ENCODE data around the gene FCN1. TPM values are rescaled to one million over a fixed set of nuclear protein-coding genes. Genes with fewer than 3 reads are reported as not detected.

FCN1 gene
- total RNA-seq, 2 donors from 2014 or later, result not detected

GRCh38 chr9:134946663-134947062 lies 29.0 kb upstream of the FCN1 start:
- no peak for ATAC-seq (replicated peaks in 1 of 2)
- DNase-seq, result no peak
- Mint-ChIP-seq H3K27me3 (ENCODE audit: low read depth) (no peaks in the 10 kb centered on the region), H3K9me3 (no peaks in the 10 kb centered on the region), H3K4me1 (ENCODE audit: low read depth) (no peaks in the 10 kb centered on the region), H3K36me3 (ENCODE audit: insufficient read depth in 2 of 2) (no peaks in the 10 kb centered on the region), H3K4me3 (no peak overlapping the region), H3K27ac (no peak overlapping the region)

- no peaks in the 10 kb centered on the region for H3K9me3 Mint-ChIP-seq
- ATAC-seq (replicated peaks in 1 of 2) (no peak), DNase-seq (no peak)
- H3K4me1 Mint-ChIP-seq (ENCODE audit: low read depth), result no peaks in the 10 kb centered on the region
- no peaks in the 10 kb centered on the region for H3K27me3 Mint-ChIP-seq (ENCODE audit: low read depth)
- H3K4me3 Mint-ChIP-seq, result no peak overlapping the region
- H3K27ac Mint-ChIP-seq, result no peak overlapping the region
- H3K36me3 Mint-ChIP-seq (ENCODE audit: insufficient read depth in 2 of 2), result no peaks in the 10 kb centered on the region
These were observed 28.0 kb upstream of the FCN1 start for GRCh38 chr9:134945509-134946275.

GRCh38 chr9:134944916-134945315 lies 27.2 kb upstream of the FCN1 start:
- Mint-ChIP-seq H3K9me3 (no peaks in the 10 kb centered on the region), H3K27ac (no peak overlapping the region), H3K4me3 (no peak overlapping the region), H3K27me3 (ENCODE audit: low read depth) (no peaks in the 10 kb centered on the region), H3K4me1 (ENCODE audit: low read depth) (no peaks in the 10 kb centered on the region), H3K36me3 (ENCODE audit: insufficient read depth in 2 of 2) (no peaks in the 10 kb centered on the region)
- no peak for DNase-seq
- no peak for ATAC-seq (replicated peaks in 1 of 2)

- no peak for DNase-seq
- Mint-ChIP-seq H3K4me3 (no peak overlapping the region), H3K4me1 (ENCODE audit: low read depth) (no peaks in the 10 kb centered on the region), H3K9me3 (no peaks in the 10 kb centered on the region), H3K36me3 (ENCODE audit: insufficient read depth in 2 of 2) (no peaks in the 10 kb centered on the region), H3K27ac (no peak overlapping the region), H3K27me3 (ENCODE audit: low read depth) (no peaks in the 10 kb centered on the region)
- no peak for ATAC-seq (replicated peaks in 1 of 2)
These were observed 26.7 kb upstream of the FCN1 start for GRCh38 chr9:134944351-134944802.

- Mint-ChIP-seq H3K9me3 (no peaks in the 10 kb centered on the region), H3K27ac (no peak overlapping the region), H3K4me3 (no peak overlapping the region), H3K4me1 (ENCODE audit: low read depth) (no peaks in the 10 kb centered on the region), H3K36me3 (ENCODE audit: insufficient read depth in 2 of 2) (no peaks in the 10 kb centered on the region), H3K27me3 (ENCODE audit: low read depth) (no peaks in the 10 kb centered on the region)
- ATAC-seq (replicated peaks in 1 of 2) (no peak), DNase-seq (no peak)
These were observed 26.1 kb upstream of the FCN1 start for GRCh38 chr9:134943836-134944235.

- Mint-ChIP-seq H3K4me3 (no peak overlapping the region), H3K9me3 (no peaks in the 10 kb centered on the region), H3K27ac (no peak overlapping the region), H3K36me3 (ENCODE audit: insufficient read depth in 2 of 2) (no peaks in the 10 kb centered on the region), H3K4me1 (ENCODE audit: low read depth) (no peaks in the 10 kb centered on the region), H3K27me3 (ENCODE audit: low read depth) (no peaks in the 10 kb centered on the region)
- DNase-seq (no peak), ATAC-seq (replicated peaks in 1 of 2) (no peak)
These were observed 25.7 kb upstream of the FCN1 start for GRCh38 chr9:134943411-134943810.

GRCh38 chr9:134942788-134943184 lies 25.1 kb upstream of the FCN1 start:
- Mint-ChIP-seq H3K36me3 (ENCODE audit: insufficient read depth in 2 of 2) (no peaks in the 10 kb centered on the region), H3K27ac (no peak overlapping the region), H3K27me3 (ENCODE audit: low read depth) (no peaks in the 10 kb centered on the region), H3K4me3 (no peak overlapping the region), H3K4me1 (ENCODE audit: low read depth) (no peaks in the 10 kb centered on the region), H3K9me3 (no peaks in the 10 kb centered on the region)
- ATAC-seq (replicated peaks in 1 of 2) (no peak), DNase-seq (no peak)

- DNase-seq (no peak), ATAC-seq (replicated peaks in 1 of 2) (no peak)
- Mint-ChIP-seq H3K9me3 (no peaks in the 10 kb centered on the region), H3K27ac (no peak overlapping the region), H3K4me1 (ENCODE audit: low read depth) (no peaks in the 10 kb centered on the region), H3K27me3 (ENCODE audit: low read depth) (no peaks in the 10 kb centered on the region), H3K36me3 (ENCODE audit: insufficient read depth in 2 of 2) (no peaks in the 10 kb centered on the region), H3K4me3 (no peak overlapping the region)
These were observed 24.5 kb upstream of the FCN1 start for GRCh38 chr9:134942011-134942787.

GRCh38 chr9:134940236-134941208 lies 22.8 kb upstream of the FCN1 start:
- DNase-seq, result no peak
- Mint-ChIP-seq H3K27me3 (ENCODE audit: low read depth) (no peaks in the 10 kb centered on the region), H3K36me3 (ENCODE audit: insufficient read depth in 2 of 2) (no peaks in the 10 kb centered on the region), H3K4me3 (no peak overlapping the region), H3K9me3 (no peaks in the 10 kb centered on the region), H3K27ac (no peak overlapping the region), H3K4me1 (ENCODE audit: low read depth) (no peaks in the 10 kb centered on the region)
- ATAC-seq (replicated peaks in 1 of 2), result no peak

- no peak for ATAC-seq (replicated peaks in 1 of 2)
- Mint-ChIP-seq H3K4me1 (ENCODE audit: low read depth) (no peaks in the 10 kb centered on the region), H3K36me3 (ENCODE audit: insufficient read depth in 2 of 2) (no peaks in the 10 kb centered on the region), H3K4me3 (no peak overlapping the region), H3K27me3 (ENCODE audit: low read depth) (no peaks in the 10 kb centered on the region), H3K9me3 (no peaks in the 10 kb centered on the region), H3K27ac (no peak overlapping the region)
- no peak for DNase-seq
These were observed 22.1 kb upstream of the FCN1 start for GRCh38 chr9:134939836-134940235.

- DNase-seq (no peak), ATAC-seq (replicated peaks in 1 of 2) (no peak)
- Mint-ChIP-seq H3K27me3 (ENCODE audit: low read depth) (no peaks in the 10 kb centered on the region), H3K27ac (no peak overlapping the region), H3K9me3 (no peaks in the 10 kb centered on the region), H3K4me3 (no peak overlapping the region), H3K4me1 (ENCODE audit: low read depth) (no peaks in the 10 kb centered on the region), H3K36me3 (ENCODE audit: insufficient read depth in 2 of 2) (no peaks in the 10 kb centered on the region)
These were observed 21.5 kb upstream of the FCN1 start for GRCh38 chr9:134939080-134939733.

- Mint-ChIP-seq H3K36me3 (ENCODE audit: insufficient read depth in 2 of 2) (no peaks in the 10 kb centered on the region), H3K27ac (no peak overlapping the region), H3K27me3 (ENCODE audit: low read depth) (no peaks in the 10 kb centered on the region), H3K9me3 (no peaks in the 10 kb centered on the region), H3K4me3 (no peak overlapping the region), H3K4me1 (ENCODE audit: low read depth) (no peaks in the 10 kb centered on the region)
- ATAC-seq (replicated peaks in 1 of 2) (no peak), DNase-seq (no peak)
These were observed 20.8 kb upstream of the FCN1 start for GRCh38 chr9:134938346-134939079.

All from activated T-cell treated with anti-CD3 and anti-CD28 coated beads, Interleukin-2, amount 50 U/mL, for 72 hours (primary cell).